NOMO-1 treated with dmso at 0.1 percent for 144 hours (cell line): ENCODE measurements around the gene EPHA5.
"Not testable (repeated sequence)": the region's sequence is repeated elsewhere in the genome, so short reads cannot be mapped to it uniquely, and the experiment has no call there.

Experiments used
- DNase-seq: peaks from one replicate; lab custom pipeline; 2025; ENCODE audit not compliant: unreplicated experiment; lab: John Stamatoyannopoulos, UW

Gene EPHA5

GRCh38 chr4:65386927-65387326 lies 283.4 kb downstream of the EPHA5 start:
- no peak for DNase-seq

GRCh38 chr4:65383589-65384305 lies 286.5 kb downstream of the EPHA5 start:
- no peak for DNase-seq

- DNase-seq: no peak
Measured at GRCh38 chr4:65381648-65382047, 288.6 kb downstream of the EPHA5 start.

- DNase-seq: no peak
Measured at GRCh38 chr4:65370709-65371108, 299.6 kb downstream of the EPHA5 start.

GRCh38 chr4:65367306-65367705 lies 303.0 kb downstream of the EPHA5 start:
- no peak for DNase-seq

- DNase-seq: no peak
Measured at GRCh38 chr4:65358914-65359313, 311.4 kb downstream of the EPHA5 start.

- DNase-seq: no peak
Measured at GRCh38 chr4:65353098-65353497, 317.2 kb downstream of the EPHA5 start.

GRCh38 chr4:65344278-65344825 lies 325.9 kb downstream of the EPHA5 start:
- DNase-seq: no peak

- DNase-seq: no peak
Measured at GRCh38 chr4:65343342-65343741, 326.9 kb downstream of the EPHA5 start.

- no peak for DNase-seq
Measured at GRCh38 chr4:65341557-65341956, 328.7 kb downstream of the EPHA5 start.

- no peak for DNase-seq
Measured at GRCh38 chr4:65340382-65341109, 329.7 kb downstream of the EPHA5 start.

- no peak for DNase-seq
Measured at GRCh38 chr4:65337371-65337770, 332.9 kb downstream of the EPHA5 start.

- DNase-seq: no peak
Measured at GRCh38 chr4:65336465-65336864, 333.8 kb downstream of the EPHA5 start.

- DNase-seq: no peak
Measured at GRCh38 chr4:65316534-65316933, 353.8 kb downstream of the EPHA5 start.

GRCh38 chr4:65311120-65311519 lies 359.2 kb downstream of the EPHA5 start:
- DNase-seq: no peak

GRCh38 chr4:65310586-65310985 lies 359.7 kb downstream of the EPHA5 start:
- no peak for DNase-seq

- DNase-seq: not testable (repeated sequence)
Measured at GRCh38 chr4:65308626-65309025, 361.7 kb downstream of the EPHA5 start.

GRCh38 chr4:65302145-65302544 lies 368.1 kb downstream of the EPHA5 start:
- no peak for DNase-seq

GRCh38 chr4:65296246-65296645 lies 374.0 kb downstream of the EPHA5 start:
- DNase-seq: no peak

- DNase-seq: no peak
Measured at GRCh38 chr4:65287071-65287470, 383.2 kb downstream of the EPHA5 start.
